Gastrocnemius medialis (tissue), 4 donors: ENCODE results near the gene VMAC. TPM values are rescaled to one million over a fixed set of nuclear protein-coding genes. Genes with fewer than 3 reads are reported as not detected.

Experiments used
- ATAC-seq, 2 donors: fragments of 150-250 bp; one replicate each; pipeline ENCODE4 v1.9.1; 2016
- DNase-seq, 2 donors: peaks; one replicate each; pipeline ENCODE4 v3.0.0-alpha.2; 2019
- H3K27ac ChIP-seq, 4 donors: fragments of 200-600 bp; sonication (generic); 1 replicate in 1 of 4; 2 replicates in 3 of 4; pipeline ENCODE4 v1.5.1; 2016 to 2018; ENCODE audit warnings: mild to moderate bottlenecking in 2 of 4, moderate library complexity in 1 of 4
- H3K27me3 ChIP-seq, 3 donors: fragments of 200-600 bp; sonication (generic) in 2 of 3; 1 replicate in 1 of 3; 2 replicates in 2 of 3; pipeline versions ENCODE4 v1.5.1 to v1.6.0; 2016 to 2019; ENCODE audit warnings: mild to moderate bottlenecking in 1 of 3, moderate library complexity in 1 of 3
- H3K36me3 ChIP-seq, 2 donors: fragments of 200-600 bp; sonication (generic) in 1 of 2; one replicate each; pipeline ENCODE4 v1.5.1; 2017 to 2018
- H3K4me1 ChIP-seq, 2 donors: fragments of 200-600 bp; sonication (generic) in 1 of 2; one replicate each; pipeline ENCODE4 v1.5.1; 2016 to 2017; ENCODE audit warnings: mild to moderate bottlenecking in 2 of 2
- H3K4me3 ChIP-seq, 4 donors: fragments of 200-600 bp; sonication (generic) in 3 of 4; 1 replicate in 1 of 4; 2 replicates in 3 of 4; pipeline ENCODE4 v1.5.1; 2016 to 2019; ENCODE audit warnings: mild to moderate bottlenecking in 2 of 4
- H3K9me3 ChIP-seq, 3 donors: fragments of 200-600 bp; sonication (generic) in 2 of 3; 1 replicate in 1 of 3; 2 replicates in 2 of 3; pipeline ENCODE4 v1.5.1; 2016 to 2019
- POLR2A ChIP-seq, 2 donors: fragments of 450-650 bp; IDR thresholded peaks; one replicate each; pipeline ENCODE4 v1.6.1; 2017; ENCODE audit warnings: antibody characterized with exemption in 2 of 2, mild to moderate bottlenecking in 2 of 2, moderate library complexity in 2 of 2
- in situ Hi-C, 4 donors: fragments of 200-750 bp; cut with MboI; loops; one replicate each; pipeline versions ENCODE4 v1.15.0 to v1.8.0; 2017; ENCODE audit warnings: low sequenced_read_pairs in 4 of 4
- intact Hi-C: fragments of 100-400 bp; cut with DNase I; formaldehyde crosslinking; loops from one replicate; pipeline ENCODE4 v1.15.1; 2023; ENCODE audit warnings: low total_unique reads
- total RNA-seq, 4 donors: library from RNA; depleted of rRNA; stranded (reverse); fragments of >200 nt; gene quantifications; one replicate each; pipeline versions ENCODE4 v1.1.0 to v1.2.3, GENCODE V29; 2016
- TF ChIP-seq, protein P1 (sequence below), 5 experiments: fragments of 450-650 bp in 3 of 5; fragments of 200-600 bp in 2 of 5; sonication (generic) in 2 of 5; IDR thresholded peaks in 4 of 5; conservative IDR thresholded peaks in 1 of 5; 1 replicate in 4 of 5; 2 replicates in 1 of 5; pipeline ENCODE4 v1.5.1; 2016 to 2019; ENCODE audit warnings: antibody characterized with exemption in 5 of 5, mild to moderate bottlenecking in 3 of 5, moderate library complexity in 3 of 5

VMAC gene
- total RNA-seq, 4 donors from 2014 or later, result 0.46 to 3.0 (median 2.1) TPM

DNA sequence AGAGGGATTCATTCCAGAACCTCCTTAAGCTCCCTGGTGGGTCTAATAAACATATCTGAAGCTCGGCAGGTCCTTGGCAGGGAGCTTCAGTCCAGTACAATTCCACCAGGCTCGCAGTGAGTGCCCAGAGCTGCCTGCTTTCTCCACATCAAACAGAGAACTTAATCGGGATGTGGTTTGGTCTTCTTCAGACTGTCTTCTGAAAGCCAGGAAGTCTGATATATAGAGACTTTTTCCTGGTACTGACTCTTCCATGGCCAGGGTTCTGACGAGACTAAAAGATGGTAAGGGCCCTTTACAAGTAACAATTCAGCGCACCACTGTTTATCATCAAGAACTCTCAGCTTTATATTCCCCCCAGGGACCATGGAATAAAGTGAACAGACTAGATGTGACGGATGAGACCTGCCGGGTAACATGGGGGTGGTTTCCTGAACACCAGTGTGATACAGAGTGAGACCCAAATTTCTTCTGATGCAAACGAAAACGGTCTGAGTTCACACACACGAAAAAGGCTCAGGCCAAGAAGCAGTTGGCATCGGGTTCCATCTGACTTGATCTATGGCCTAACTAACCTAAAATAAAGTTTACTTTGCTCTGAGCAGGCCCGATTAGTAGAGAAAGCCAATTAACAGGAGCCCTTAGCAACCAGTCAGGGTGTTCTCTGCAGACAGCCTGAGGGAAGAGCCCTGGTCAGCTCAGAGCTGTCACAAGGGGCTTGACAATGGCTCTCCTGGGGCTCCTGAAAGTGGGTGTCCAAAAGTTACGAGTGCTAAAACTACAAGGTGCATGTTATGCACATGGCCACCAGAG lies 44.3 kb downstream of the VMAC start:
- Histone ChIP-seq H3K36me3 (no peaks in the 10 kb centered on the region), H3K27me3 (no peaks in the 10 kb centered on the region), H3K27ac (no peak overlapping the region), H3K4me1 (peaks cover 39 to 44% of the 10 kb centered on the region in 2 donors), H3K9me3 (no peaks in the 10 kb centered on the region), H3K4me3 (no peak overlapping the region)
- in situ Hi-C loops, result no loop called here
- intact Hi-C loops, result no loop called here
- no peak for ATAC-seq
- TF ChIP-seq, protein P1, sequence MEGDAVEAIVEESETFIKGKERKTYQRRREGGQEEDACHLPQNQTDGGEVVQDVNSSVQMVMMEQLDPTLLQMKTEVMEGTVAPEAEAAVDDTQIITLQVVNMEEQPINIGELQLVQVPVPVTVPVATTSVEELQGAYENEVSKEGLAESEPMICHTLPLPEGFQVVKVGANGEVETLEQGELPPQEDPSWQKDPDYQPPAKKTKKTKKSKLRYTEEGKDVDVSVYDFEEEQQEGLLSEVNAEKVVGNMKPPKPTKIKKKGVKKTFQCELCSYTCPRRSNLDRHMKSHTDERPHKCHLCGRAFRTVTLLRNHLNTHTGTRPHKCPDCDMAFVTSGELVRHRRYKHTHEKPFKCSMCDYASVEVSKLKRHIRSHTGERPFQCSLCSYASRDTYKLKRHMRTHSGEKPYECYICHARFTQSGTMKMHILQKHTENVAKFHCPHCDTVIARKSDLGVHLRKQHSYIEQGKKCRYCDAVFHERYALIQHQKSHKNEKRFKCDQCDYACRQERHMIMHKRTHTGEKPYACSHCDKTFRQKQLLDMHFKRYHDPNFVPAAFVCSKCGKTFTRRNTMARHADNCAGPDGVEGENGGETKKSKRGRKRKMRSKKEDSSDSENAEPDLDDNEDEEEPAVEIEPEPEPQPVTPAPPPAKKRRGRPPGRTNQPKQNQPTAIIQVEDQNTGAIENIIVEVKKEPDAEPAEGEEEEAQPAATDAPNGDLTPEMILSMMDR (IDR thresholded peaks at IDR 0.05 in 4 of 5, conservative IDR thresholded peaks at IDR 0.05 in 1 of 5), result no peak
- no peak for TF ChIP-seq POLR2A (IDR thresholded peaks at IDR 0.05)
- no peak for DNase-seq

DNA sequence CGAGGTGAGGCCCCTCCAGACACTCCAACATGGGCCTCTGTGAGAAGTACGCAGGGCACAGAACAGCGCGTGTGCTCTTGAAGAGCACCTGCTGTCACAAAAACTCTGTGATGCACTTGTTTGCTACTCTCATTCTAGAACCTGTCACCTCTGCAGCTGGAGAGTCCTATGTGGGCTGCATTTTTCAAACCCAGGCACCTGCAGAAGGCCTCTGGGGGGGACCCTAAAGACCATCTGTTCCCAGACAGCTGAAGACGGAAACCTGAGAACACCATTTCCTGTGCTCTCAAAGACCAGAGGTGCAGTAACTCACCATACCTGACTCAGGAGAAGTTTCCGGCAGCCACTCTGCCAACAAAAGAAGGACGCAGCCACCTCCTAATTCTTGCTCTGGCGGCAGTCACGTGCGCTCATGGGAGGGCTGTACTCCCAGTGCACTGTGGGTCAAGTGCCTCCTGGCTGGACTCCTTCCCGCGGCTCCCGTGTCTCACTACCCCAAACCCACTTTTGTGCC lies 45.2 kb downstream of the VMAC start:
- no peak for DNase-seq
- H3K9me3 ChIP-seq, result no peaks in the 10 kb centered on the region
- intact Hi-C loops, result no loop called here
- in situ Hi-C loops, result no loop called here
- no peaks in the 10 kb centered on the region for H3K27me3 ChIP-seq
- no peaks in the 10 kb centered on the region for H3K36me3 ChIP-seq
- H3K4me1 ChIP-seq, result peaks cover 48 to 53% of the 10 kb centered on the region in 2 donors
- H3K27ac ChIP-seq, result no peak overlapping the region
- peak in 1 of 2 donors; percentile 19 for ATAC-seq
- no peak overlapping the region for H3K4me3 ChIP-seq
- TF ChIP-seq, protein P1 (IDR thresholded peaks at IDR 0.05 in 4 of 5, conservative IDR thresholded peaks at IDR 0.05 in 1 of 5), result no peak
- no peak for TF ChIP-seq POLR2A (IDR thresholded peaks at IDR 0.05)

DNA sequence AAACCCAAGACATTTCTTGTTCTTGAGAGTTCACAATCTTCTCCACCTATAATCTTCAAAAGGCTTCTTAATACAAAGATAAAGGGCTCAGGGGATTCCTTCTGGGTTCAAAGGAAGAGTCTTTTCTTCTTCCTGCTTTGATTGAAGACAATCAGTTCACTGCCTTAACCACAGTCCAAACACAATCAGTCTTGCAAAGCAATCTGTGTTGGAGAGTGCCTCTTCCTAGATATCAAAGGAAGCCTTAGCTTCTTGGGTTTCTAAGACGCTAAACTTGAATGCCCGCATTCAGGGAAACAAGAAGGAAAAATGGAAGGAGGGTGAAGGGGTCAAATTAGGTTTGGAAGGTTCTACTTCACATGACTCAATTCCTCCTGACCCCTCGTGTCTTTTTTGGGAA lies 46.1 kb downstream of the VMAC start:
- no peak for DNase-seq
- no peaks in the 10 kb centered on the region for H3K9me3 ChIP-seq
- H3K36me3 ChIP-seq, result no peaks in the 10 kb centered on the region
- H3K4me1 ChIP-seq, result peaks cover 56 to 58% of the 10 kb centered on the region in 2 donors
- no peak for ATAC-seq
- H3K27ac ChIP-seq, result no peak overlapping the region
- intact Hi-C loops (no loop called here), in situ Hi-C loops (no loop called here)
- TF ChIP-seq POLR2A (IDR thresholded peaks at IDR 0.05), result no peak
- TF ChIP-seq, protein P1 (IDR thresholded peaks at IDR 0.05 in 4 of 5, conservative IDR thresholded peaks at IDR 0.05 in 1 of 5), result no peak
- no peak overlapping the region for H3K4me3 ChIP-seq
- H3K27me3 ChIP-seq, result no peaks in the 10 kb centered on the region

DNA sequence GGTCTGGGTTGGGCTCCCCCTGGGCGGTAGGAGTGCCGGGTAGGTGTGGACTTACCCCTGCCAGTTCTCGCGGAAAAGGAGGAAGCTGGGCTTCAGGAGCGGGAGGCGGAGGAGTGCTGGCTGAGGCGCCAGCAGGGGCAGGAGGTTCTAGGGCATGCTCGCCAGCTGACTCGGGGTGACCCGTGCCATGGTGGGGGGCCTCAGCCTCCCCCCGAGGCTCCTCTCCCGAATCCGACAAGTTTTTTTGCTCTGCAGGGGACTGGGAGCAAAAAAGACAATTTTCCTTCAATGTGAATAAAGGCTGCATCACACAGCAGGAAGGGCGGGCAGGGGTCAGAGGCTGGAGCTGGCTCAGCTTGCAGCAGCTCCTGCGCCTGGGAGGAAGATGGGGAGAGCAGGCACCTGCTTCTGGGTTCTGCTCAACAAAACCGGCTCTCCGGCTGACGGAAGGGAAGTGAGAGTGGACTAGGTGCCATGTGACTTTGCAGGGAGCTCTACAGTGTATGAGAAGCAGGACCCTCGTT lies 46.7 kb downstream of the VMAC start:
- H3K36me3 ChIP-seq, result no peaks in the 10 kb centered on the region
- ATAC-seq (no peak), DNase-seq (no peak)
- no peaks in the 10 kb centered on the region for H3K9me3 ChIP-seq
- no peak overlapping the region for H3K27ac ChIP-seq
- no peaks in the 10 kb centered on the region for H3K27me3 ChIP-seq
- in situ Hi-C loops (no loop called here), intact Hi-C loops (no loop called here)
- peaks cover 58 to 60% of the 10 kb centered on the region in 2 donors for H3K4me1 ChIP-seq
- no peak for TF ChIP-seq POLR2A (IDR thresholded peaks at IDR 0.05)
- H3K4me3 ChIP-seq, result no peak overlapping the region

DNA sequence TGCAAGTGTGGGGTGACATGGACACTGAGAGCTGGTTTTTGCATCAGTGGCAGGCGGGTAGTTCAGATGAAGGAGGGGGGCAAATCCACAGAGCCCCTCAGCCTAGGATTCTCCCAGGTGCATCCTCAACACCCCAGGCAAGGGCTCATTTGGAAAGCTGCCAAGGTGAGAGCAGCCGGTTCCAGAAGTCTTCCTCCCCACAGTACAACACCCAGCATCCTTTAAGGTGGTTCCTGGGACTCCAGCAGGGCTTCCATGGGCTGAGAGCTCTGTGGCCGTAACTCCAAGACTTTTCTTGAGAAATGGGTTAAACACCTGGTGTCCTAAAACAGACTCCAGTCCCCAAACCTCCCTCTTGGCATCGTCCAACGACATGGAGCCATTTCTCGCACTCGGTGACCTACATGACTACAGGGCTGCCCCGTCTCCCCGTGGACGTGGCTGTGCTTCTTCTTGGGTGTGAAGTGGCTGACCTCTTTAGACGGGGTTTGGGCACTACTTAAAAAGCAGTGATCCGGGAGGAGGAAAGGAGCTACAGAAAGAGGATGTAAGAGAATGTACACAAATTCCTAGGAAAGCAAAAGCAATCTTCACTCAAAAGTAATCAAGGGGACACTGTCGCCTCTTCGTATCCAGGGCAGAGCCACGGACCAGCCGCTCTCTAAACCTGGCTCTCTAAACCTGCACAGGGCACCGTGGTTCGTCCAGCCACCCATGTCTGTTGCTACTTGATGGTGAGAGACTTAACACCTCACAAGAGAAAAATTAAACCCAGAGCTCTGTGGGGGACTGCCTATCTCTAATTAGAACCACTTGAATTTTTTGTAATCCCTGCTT lies 47.7 kb downstream of the VMAC start:
- Histone ChIP-seq H3K36me3 (no peaks in the 10 kb centered on the region), H3K9me3 (no peaks in the 10 kb centered on the region), H3K27ac (no peak overlapping the region), H3K4me3 (no peak overlapping the region), H3K27me3 (no peaks in the 10 kb centered on the region), H3K4me1 (peaks cover 58 to 64% of the 10 kb centered on the region in 2 donors)
- TF ChIP-seq, protein P1 (IDR thresholded peaks at IDR 0.05 in 4 of 5, conservative IDR thresholded peaks at IDR 0.05 in 1 of 5), result no peak
- TF ChIP-seq POLR2A (IDR thresholded peaks at IDR 0.05), result no peak
- in situ Hi-C loops, result no loop called here
- ATAC-seq (no peak), DNase-seq (no peak)
- intact Hi-C loops, result no loop called here
